ENCODE measurements around the gene SPTBN4.

The SPTBN4 gene

GRCh38 chr19:40604647-40605215 is 137.9 kb downstream of the SPTBN4 start:
- DNase-seq (ENCODE audit: low read depth) = no peak

- DNase-seq (ENCODE audit: low read depth) = peak; percentile 41
These were observed 138.6 kb downstream of the SPTBN4 start for GRCh38 chr19:40605216-40605971.

- no peak for DNase-seq (ENCODE audit: low read depth)
These were observed 140.8 kb downstream of the SPTBN4 start for GRCh38 chr19:40607311-40608239.

GRCh38 chr19:40608240-40608621 is 141.4 kb downstream of the SPTBN4 start:
- no peak for DNase-seq (ENCODE audit: low read depth)

- no peak for DNase-seq (ENCODE audit: low read depth)
These were observed 142.2 kb downstream of the SPTBN4 start for GRCh38 chr19:40608957-40609356.

GRCh38 chr19:40609561-40610395 is 143.0 kb downstream of the SPTBN4 start:
- peak; percentile 86 for DNase-seq (ENCODE audit: low read depth)

GRCh38 chr19:40610396-40611064 is 143.7 kb downstream of the SPTBN4 start:
- no peak for DNase-seq (ENCODE audit: low read depth)

- no peak for DNase-seq (ENCODE audit: low read depth)
These were observed 144.3 kb downstream of the SPTBN4 start for GRCh38 chr19:40611096-40611495.

- no peak for DNase-seq (ENCODE audit: low read depth)
These were observed 145.3 kb downstream of the SPTBN4 start for GRCh38 chr19:40611900-40612698.

- DNase-seq (ENCODE audit: low read depth) = peak; percentile 63
These were observed 146.3 kb downstream of the SPTBN4 start for GRCh38 chr19:40612831-40613689.

- DNase-seq (ENCODE audit: low read depth) = peak; percentile 73
These were observed 147.2 kb downstream of the SPTBN4 start for GRCh38 chr19:40613690-40614621.

GRCh38 chr19:40614622-40615411 is 148.0 kb downstream of the SPTBN4 start:
- peak; percentile 92 for DNase-seq (ENCODE audit: low read depth)

- DNase-seq (ENCODE audit: low read depth) = no peak
These were observed 149.4 kb downstream of the SPTBN4 start for GRCh38 chr19:40616178-40616577.

GRCh38 chr19:40616941-40617340 is 150.1 kb downstream of the SPTBN4 start:
- no peak for DNase-seq (ENCODE audit: low read depth)

- no peak for DNase-seq (ENCODE audit: low read depth)
These were observed 151.2 kb downstream of the SPTBN4 start for GRCh38 chr19:40617961-40618360.

- no peak for DNase-seq (ENCODE audit: low read depth)
These were observed 152.7 kb downstream of the SPTBN4 start for GRCh38 chr19:40619333-40620160.

GRCh38 chr19:40620161-40620485 is 153.3 kb downstream of the SPTBN4 start:
- DNase-seq (ENCODE audit: low read depth) = no peak

All from stimulated activated CD8-positive, alpha-beta memory T cell treated with anti-CD3 and anti-CD28 coated beads, Interleukin-7, amount 100 ng/mL, for 24 hours (primary cell).